HG03108 (cell line): ENCODE results near the gene DPP6.

Experiments used
- ATAC-seq: cut with Tn5 transposase; IDR thresholded peaks from one replicate; pipeline ENCODE4 v1.9.1; 2021; ENCODE audit warnings: moderate library complexity; ENCODE audit not compliant: unreplicated experiment

Gene DPP6

GRCh38 chr7:154746571-154747360, 694.6 kb downstream of the DPP6 start:
- ATAC-seq: no peak

DNA sequence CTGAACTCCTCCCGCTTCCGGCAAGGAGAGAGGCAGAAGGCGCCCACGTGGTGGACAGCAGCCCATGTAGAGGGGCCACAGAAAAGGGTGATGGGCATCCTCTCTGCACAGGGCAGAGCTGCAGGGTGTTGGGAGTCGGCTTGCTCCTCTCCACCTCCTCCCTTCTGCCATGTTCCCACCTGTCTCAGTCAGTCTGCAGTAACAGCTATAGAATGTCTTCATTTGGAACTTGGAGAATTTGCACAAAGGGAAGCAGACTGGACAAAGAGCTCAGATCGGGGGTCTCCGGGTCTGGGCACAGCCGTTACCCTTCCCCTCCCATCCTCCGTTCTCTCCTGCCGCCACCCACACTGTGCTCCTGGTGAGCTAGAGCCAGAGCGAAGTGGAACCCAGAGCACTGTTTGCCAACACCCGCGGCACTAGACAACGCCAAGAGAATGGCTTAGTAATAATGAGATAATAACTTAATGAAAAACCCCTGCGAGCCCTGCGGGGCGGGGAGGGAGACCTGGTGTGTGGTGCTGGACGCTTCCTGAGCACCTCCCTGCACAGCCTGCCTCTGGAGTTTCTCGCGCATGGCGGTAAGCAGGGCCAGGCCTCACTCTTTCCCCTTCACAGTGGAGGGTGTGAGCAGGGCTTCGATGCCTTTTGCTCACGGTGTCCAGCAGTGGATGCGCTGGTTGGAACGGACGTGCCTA, 696.0 kb downstream of the DPP6 start:
- no peak for ATAC-seq

- ATAC-seq: no peak
Observed at GRCh38 chr7:154750353-154750801, 698.2 kb downstream of the DPP6 start.

DNA sequence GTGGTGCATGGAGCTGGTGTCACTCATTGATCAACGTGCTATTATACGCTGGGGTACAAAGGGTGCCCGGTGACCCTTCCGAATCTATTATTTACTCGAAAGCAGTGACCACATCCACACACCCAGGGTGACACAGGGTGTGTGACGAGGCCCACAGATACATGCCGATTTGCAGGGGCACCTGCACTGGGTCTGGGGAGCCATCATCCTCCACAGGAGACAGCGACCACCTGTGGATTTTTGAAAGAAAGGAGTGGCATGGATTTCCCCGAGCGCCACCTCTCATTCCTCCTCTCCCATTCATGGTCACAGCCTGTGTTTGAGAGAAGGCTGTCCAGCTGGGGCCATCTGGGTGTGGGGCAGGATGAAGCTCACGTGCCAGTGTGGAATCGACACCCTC, 701.0 kb downstream of the DPP6 start:
- ATAC-seq: no peak

- ATAC-seq: no peak
Observed at GRCh38 chr7:154757756-154758155, 705.6 kb downstream of the DPP6 start.

DNA sequence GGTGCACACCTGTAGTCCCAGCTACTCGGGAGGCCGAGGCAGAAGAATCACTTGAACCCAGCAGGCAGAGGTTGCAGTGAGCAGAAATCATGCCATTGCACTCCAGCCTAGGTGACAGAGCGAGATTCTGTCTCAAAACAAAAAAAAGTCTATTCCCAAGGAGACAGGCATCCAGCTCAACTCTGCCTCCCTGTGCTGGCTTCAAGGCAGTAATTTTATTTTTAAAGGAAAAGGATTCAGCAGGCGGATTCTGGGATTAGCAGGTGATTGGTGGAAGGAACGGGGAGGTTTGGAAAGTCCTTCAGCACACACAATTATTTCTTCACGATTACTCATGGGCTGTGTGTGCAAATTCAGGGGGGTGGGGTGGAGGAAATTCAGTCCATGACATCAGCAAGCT, 707.8 kb downstream of the DPP6 start:
- no peak for ATAC-seq

DNA sequence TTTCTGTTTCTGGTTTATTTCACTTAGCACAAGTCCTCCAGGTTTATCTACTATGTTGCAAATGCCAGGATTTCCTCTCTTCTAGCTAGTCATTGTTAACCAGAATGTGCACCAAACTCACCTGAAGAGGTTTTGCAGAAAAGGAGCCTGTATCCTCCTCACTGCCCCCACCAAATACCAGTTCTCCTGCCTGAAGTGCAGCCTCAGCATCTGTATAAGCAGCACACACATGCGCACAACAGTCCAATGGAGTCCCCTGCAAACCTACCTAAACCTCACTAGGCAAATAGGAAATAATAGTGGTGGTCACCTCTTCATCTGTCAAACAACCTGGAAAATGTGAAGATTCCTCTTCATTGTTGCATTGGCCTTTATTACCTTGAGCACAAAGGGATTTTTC, 712.9 kb downstream of the DPP6 start:
- ATAC-seq: no peak

DNA sequence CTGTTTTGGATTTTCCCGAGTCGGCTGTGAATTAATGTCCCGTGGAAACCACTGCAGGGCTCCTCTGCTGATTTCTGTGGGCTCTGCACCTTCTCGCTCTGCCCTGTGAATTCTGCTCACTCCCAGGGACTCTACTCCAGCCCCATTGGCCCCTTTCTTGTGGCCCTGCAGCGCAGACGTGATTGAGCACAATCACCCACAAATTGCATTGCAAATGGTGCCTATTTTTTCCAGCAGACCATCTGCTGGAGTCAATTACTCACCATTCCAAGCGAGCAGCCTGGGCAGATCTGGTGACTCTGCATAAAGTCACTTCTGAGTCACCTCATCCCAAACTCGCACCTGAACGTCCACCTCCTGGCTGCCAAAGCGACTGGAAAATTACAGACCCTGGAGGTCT, 714.9 kb downstream of the DPP6 start:
- ATAC-seq: no peak

GRCh38 chr7:154767821-154768415, 715.7 kb downstream of the DPP6 start:
- no peak for ATAC-seq

DNA sequence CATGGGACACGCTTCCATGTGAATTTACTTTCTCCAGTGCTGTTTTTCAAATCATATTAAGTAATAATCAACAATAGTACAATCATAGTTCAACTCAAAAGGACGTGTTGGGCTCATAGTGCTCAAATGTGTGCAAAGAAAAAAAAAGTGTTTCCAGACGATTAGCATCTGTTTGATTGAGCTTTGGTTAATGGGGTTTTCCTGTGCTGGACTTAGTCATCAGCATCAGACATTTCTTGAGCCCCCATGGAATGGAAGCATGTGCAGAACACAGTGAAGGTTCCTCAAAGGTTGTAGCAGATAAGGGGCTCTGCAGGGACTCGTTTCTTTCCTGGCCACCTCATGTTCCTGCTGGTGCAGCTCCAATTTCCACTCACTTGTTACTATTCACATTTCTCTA, 716.8 kb downstream of the DPP6 start:
- no peak for ATAC-seq

- ATAC-seq: no peak
Observed at GRCh38 chr7:154769527-154769926, 717.3 kb downstream of the DPP6 start.

DNA sequence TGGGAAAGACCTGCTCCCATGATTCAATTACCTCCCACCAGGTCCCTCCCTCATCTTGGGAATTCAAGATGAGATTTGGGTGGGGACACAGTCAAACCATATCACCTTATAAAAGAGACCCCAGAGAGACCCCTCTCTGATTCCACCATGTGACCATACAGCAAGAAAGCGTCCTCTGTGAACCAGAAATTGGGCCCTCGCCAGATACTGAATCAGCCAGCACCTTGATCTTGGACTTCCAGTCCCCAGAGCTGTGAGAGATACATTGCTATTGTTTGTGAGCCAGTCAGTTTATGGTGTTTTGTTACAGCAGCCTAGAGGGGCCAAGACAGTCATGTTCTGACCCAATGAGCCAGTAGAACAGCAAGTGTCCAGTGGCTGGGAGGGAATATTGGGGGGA, 718.2 kb downstream of the DPP6 start:
- no peak for ATAC-seq

DNA sequence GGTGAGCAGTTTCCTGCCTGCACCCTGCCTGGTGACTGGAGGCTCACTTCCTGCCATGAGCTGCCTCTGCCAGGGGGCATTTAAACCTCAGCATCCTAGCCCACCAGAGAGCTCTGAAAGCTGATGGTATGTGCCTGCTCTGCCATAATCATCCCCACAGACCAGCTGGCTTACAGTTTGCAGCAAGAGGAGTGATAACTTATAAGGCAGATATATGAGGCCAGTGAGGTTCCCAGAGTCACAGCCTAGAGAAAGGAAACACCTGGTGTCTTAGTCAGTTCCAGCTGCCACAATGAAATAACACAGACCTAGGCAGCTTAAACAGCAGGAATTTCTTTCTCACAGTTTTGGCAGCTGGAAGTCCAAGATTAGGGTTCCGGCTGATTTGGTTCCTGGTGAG, 718.8 kb downstream of the DPP6 start:
- no peak for ATAC-seq

- ATAC-seq: no peak
Observed at GRCh38 chr7:154774303-154774969, 722.2 kb downstream of the DPP6 start.

DNA sequence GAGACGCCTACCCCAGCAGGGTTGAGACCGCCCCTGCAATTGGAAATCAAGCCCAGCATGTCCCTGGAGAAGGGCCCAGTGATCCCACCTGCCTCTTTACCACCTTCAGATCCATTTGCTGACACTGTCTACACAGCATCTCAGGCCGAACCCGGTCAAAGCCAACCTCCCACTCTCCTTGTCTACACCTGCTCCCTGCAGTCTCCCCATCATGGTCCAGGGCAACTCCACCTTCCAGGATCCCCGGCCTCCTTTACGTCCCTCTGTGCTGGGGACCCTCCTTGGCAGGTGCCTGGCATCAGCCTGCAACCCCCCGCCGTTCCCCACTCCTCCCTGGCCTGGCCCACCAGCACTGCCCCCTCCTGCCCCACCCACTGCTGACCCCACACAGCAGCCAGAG, 723.5 kb downstream of the DPP6 start:
- ATAC-seq: no peak

GRCh38 chr7:154776350-154776749, 724.2 kb downstream of the DPP6 start:
- ATAC-seq: no peak

DNA sequence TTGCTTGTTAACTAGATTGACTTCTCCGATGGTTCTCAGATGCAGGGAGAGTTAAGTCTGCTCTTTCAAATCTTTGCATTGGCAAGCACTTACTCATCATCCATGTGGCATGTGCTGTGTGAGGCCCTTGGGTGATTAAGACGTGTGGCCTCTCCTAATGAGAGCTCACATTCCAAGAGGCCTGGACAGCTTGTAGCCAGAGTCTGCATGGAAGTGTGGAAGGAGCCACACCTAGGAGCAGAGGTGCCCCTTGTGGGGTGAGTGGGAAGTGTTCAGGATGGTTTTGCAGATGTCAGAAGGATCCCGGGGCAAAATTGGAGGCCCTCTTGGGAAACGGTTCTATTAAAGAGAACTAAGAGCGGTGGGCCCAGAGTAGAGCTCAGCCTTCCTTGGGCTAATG, 724.8 kb downstream of the DPP6 start:
- ATAC-seq: no peak

DNA sequence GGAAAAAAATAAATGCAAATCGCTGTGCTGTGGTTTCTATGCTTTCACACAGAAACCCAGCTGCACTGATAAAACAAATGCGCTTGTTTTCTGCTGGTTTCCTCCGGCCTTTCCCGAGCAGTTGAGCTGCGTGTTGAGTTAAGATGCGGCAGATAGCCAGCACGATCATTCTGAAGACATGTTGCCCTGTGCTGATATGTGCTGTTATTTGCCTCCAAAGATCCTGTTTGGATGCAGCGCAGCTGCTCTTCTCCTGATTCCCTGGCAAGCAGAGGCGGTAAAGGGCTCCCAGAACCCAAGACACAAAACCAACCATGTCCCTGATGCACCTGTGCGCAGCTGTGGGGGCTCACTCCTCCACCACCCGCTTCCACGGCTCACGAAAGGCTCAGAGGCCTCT, 725.3 kb downstream of the DPP6 start:
- ATAC-seq: no peak

DNA sequence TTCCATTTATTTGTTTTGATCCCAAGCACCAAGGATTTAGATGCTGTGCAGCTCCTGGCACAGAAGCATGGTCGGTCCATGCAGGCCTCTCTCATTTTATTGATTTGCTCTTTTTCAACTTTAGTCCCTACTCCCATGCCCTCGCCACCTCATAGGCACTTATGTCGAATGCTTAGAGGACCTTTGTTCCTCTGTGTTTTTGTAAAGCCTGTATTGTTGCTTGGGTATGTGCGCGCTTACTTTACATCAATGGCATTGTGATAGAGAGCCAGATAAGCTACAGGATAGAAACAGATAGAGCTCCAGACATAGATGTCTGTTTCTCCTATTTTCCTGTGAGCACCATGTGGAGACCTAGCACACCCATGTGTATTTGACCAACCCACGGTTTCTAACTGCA, 725.7 kb downstream of the DPP6 start:
- no peak for ATAC-seq

DNA sequence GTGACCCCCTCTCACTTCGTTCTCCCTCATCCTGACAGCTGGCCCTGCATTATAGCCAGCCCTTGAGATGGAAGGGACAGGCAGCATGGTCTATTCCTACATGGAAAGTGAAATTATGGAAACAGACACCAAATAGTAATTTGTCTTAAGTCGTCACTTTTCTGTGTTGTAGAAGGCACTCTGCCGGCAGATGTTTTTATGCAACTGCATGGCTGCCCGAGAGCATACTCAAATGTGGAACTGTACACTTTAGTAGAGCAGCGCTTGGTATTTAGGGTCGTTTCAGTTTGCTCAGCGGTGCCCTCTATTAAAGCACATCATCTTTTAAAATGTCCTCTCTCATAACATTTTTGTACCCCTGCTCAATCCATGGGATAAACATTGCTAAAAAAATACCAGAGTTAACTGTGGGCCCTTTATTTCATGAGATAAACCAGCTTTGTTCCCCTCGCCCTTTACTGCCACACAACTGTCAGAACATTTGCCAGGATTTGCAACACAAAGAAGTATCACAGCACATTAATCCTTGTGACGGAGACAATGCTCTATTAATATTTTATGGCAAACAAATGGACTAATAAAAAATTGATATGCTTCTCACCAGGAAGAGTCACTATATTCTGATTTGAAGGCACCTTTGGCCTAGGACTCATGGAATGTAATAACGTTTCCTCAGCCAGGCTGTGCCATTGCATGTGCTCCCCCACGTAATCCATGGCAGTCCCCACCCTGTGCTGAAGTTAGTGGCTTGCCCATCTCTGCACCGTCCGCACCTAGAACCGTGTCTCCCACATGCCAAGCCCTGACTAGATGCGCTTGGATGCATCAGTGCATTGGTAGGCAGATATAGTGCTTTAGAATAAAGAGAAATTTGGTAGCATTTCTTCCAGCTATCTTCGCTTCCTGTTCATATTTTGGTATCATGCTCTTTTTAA, 729.4 kb downstream of the DPP6 start:
- no peak for ATAC-seq
